GM19438 (cell line): Measurements from ENCODE around the gene DIP2B.
"Not testable (repeated sequence)": the region's sequence is repeated elsewhere in the genome, so short reads cannot be mapped to it uniquely, and the experiment has no call there.

Experiments
- ATAC-seq: cut with Tn5 transposase; IDR thresholded peaks from one replicate; pipeline ENCODE4 v1.9.1; 2021; ENCODE audit warnings: low read depth; ENCODE audit not compliant: unreplicated experiment

DIP2B gene

DNA sequence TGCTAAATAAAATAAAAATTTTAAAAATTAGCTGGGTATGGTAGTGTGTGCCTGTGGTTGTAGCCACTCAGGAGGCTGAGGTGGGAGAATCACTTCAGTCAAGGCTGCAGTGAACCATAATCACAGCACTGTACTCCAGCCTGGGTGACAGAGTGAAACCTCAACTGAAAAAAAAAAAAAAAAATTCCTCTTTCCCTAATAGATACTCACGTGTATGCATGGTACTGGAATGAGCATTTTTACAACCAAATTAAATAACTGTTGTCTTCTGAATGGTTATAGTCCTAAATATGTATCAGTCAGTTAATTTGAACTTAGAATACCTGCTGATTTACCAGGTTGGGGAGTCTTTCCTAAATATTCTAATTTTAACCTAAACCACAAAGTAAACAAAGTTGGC, 160.8 kb downstream of the DIP2B start:
- no peak for ATAC-seq

GRCh38 chr12:50666023-50666422, 161.2 kb downstream of the DIP2B start:
- no peak for ATAC-seq

DNA sequence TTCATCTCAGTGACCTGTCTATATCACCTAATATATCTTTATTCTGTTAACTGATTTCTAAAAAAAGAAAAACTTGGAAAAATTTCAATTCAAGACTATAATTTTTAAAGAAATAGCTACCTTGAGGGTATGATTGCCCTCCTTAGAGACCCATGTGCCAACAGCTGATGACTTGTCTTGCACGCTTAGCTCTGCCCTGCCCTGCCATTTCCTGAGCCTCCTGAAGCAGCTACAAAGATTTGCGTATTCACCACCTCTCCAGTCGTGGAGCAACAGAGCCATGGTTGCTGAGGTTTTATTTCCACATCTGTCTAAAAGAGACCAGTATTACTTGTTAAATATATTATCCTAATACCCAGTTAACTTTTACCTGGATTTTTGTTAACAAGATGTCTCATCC, 167.4 kb downstream of the DIP2B start:
- ATAC-seq = no peak

DNA sequence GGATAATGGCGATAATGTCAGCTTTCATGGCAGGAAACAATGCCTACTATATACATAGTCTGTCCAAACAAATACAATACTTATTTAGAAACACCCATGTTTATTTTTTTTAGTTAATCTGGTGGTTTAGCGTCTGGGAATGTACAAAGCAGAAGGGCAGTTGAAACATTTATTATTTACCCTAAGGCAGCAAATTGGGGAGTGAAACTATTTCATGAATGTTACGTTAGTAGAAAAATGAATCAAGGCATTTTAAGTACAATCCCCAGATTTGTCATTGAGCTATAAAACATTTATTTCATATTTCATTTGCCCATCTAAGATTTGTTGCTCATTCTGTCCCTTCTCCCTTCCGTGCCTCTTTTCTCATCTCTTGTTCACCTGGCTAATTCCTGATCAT, 172.0 kb downstream of the DIP2B start:
- ATAC-seq = no peak

GRCh38 chr12:50677858-50678257, 173.1 kb downstream of the DIP2B start:
- ATAC-seq = no peak

DNA sequence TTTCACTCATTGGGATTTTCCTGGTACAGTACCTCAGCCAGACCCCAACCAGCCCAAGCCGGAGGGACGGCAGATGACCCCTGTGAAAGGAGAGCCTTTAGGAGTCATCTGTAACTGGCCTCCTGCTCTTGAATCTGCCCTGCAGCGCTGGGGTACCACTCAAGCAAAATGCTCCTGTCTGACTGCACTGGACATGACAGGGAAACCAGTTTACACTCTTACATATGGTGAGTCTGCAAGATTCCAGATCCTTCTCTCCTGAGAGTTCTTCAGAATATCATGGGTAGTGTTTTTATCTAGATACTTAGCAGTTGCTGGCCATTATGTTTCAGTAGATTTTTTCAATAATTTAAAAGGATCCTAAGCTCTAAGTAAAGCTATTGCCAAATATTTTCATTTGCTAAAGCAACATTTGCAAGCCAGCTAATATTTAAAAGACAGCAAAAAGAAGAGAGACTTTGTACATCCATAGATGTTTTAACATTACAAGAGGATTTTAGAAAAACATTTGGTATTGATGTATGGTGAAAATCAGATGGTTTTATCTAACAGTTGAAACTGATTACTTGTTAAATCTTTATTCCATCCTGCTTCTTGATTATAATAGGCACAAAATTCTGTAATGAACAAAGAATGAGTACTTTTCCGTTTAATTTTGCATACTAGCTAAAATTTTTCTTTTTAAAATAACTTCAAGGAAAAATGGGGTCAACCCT, 174.0 kb downstream of the DIP2B start:
- no peak for ATAC-seq

DNA sequence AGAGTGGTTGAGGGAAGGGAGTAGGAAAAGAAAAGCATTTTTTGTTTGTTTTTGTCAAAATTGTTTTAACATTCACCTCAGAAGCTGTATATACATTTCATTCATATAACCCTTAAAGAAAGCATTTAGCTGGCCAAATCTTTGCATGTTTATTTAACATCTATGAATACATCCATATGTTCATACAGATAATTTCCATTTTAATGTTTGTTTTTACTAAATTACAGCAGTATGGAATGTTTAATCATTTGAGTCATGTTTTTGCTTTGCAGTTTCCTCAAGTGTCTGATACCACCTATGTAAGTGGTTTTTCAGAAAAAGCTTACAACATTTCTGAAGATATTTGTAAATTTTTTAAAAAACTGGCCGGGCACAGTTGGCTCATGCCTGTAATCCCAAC, 174.8 kb downstream of the DIP2B start:
- no peak for ATAC-seq

GRCh38 chr12:50681064-50681463, 176.3 kb downstream of the DIP2B start:
- ATAC-seq = not testable (repeated sequence)

DNA sequence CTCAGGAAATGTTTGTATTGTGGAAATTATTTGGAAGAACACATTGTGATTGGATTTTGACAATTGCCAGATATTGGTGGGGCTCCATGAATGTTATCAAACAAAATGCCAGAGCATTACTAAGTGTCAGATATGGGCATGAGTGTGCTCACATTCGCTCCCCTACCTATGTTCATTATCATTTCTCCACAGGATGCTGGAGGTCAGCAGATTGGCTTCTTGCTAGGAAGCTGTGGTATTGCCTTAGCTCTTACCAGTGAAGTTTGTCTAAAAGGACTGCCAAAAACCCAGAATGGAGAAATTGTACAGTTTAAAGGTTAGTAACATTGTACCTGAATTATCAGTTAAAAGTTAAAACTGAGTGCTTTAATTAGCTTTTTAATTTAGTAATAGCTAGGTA, 180.9 kb downstream of the DIP2B start:
- ATAC-seq = no peak

GRCh38 chr12:50686406-50686805, 181.6 kb downstream of the DIP2B start:
- no peak for ATAC-seq

DNA sequence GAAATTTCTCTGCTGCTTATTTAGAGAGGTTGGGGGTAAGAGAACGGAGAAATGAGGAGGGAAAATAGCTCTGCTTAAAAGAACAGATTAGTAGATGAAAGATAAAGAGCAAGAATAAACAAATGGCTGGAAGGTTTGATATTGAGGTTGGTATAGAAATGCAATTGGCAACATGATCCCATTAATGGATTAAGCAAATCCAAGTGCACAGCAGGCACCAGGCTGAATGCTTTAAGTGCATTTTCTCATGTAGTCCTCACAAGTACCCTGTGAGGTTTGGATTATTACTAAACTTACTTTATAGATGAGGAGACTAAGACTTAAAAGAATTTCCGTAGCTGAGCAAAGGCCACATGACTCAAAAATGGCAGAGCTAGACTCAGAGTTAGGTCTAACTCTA, 182.2 kb downstream of the DIP2B start:
- ATAC-seq = no peak

GRCh38 chr12:50689437-50689836, 184.7 kb downstream of the DIP2B start:
- no peak for ATAC-seq

GRCh38 chr12:50690925-50691324, 186.1 kb downstream of the DIP2B start:
- ATAC-seq = no peak

GRCh38 chr12:50695961-50696360, 191.2 kb downstream of the DIP2B start:
- ATAC-seq = no peak

DNA sequence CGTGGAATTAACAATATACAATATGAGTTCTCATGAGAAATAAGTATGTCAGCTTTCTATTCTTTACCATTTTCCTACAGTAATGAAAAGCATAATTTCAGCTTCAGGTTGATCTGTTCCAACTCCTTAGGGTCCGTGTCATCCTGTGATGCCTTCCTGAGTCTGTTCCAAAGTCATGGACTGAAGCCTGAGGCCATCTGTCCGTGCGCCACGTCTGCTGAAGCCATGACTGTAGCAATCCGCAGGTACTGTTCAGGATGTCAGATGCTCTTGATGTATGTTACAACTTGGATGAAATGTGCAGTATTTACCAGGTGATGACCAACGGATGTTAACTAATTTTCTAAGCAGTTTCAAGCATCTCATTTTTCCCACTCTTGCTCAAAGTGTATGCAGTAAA, 192.1 kb downstream of the DIP2B start:
- ATAC-seq = no peak

DNA sequence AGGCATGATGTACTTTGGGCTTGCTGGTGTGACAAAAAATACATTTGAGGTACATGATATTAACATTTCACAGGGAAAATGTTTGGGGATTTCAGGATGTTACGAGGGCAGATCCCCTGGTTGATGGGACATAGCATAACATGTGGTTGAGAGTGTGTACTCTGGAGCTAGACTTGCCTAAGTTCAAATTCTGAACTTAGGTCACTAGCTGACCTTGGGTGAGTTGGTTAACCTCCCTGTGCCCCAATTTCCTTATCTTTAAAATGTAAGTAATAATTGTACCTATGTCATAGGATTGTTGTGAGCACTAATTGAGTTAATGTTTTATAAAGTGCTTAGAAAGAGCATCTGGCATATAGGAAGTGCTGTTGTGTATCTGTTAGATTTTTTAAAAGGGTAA, 194.4 kb downstream of the DIP2B start:
- no peak for ATAC-seq

DNA sequence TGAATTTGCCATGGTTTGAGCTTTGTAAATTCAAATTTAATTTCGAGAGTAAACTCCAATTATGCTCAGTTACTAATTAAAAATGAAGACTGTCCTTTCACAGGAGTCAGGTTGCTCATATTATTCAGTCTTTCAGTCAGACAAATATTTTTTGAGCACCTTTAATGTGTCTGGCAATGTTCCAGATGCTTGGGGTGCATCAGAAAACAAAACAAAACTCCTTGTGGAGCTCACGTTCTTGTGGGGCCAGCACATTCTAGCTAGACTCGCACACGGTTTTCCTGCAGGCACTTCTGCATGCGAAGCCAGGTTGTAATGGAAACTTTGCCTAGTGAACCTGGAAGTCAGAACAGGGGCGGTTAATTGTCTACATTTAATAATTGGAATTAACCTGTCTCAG, 195.2 kb downstream of the DIP2B start:
- ATAC-seq = no peak

- no peak for ATAC-seq
Observed at GRCh38 chr12:50706606-50707005, 201.8 kb downstream of the DIP2B start.

DNA sequence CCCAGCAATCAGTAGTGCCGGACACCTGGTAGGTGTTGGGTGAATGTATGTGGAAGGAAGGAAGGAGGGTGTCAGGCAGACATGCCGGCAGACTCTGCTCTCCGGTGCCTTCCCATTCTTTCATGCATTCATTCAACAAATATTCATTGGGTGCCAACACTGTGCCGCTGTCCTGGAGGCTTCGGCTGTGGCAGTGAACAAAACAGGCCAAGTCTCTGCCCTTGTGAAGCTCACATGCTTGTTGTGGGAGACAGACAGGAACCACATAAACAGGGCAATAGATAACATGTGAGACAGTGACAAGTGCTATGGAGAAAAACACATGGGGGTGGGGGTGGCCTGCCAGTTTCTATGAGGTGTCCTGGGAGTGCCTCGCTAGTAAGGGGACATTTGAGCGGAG, 202.6 kb downstream of the DIP2B start:
- no peak for ATAC-seq

- ATAC-seq = no peak
Observed at GRCh38 chr12:50708631-50709030, 203.8 kb downstream of the DIP2B start.

- no peak for ATAC-seq
Observed at GRCh38 chr12:50711121-50711520, 206.3 kb downstream of the DIP2B start.

DNA sequence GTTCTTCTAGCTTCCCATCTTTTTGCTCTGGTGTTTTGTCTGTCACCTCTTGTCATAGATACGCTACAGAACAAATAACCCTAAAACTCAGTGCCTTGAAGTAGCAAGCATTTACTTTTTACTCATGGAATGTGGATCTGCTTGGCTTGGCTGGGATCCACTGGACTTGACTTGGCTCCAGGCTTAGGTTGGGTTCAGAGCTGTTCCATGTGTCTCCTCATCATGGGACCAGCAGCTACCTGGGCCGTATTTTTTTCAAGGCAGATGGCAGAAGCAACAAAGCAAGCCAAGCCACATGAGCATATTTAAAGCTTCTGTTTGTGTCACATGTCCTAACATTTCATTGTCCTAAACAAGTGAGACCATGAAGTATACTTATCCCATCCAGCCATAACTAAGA, 210.4 kb downstream of the DIP2B start:
- ATAC-seq = no peak

GRCh38 chr12:50718760-50719159, 214.0 kb downstream of the DIP2B start:
- no peak for ATAC-seq
